GM18507 (cell line): ENCODE data around the gene UMAD1.
A peak's percentile ranks its signal among the peaks of the same experiment; 100 is the strongest.

Experiments
- DNase-seq: peaks from one replicate; pipeline ENCODE4 v3.0.0; 2011; ENCODE audit warnings: low read depth; ENCODE audit not compliant: insufficient read length; ENCODE audit errors: extremely low spot score
- FAIRE-seq: peaks from 2 replicates; lab custom pipeline; 2011; peaks lifted over from hg19 to GRCh38; lab: Jason Lieb, UNC

Gene UMAD1

GRCh38 chr7:7640221-7641128, at the start of gene UMAD1:
Gene UMAD1, plus strand, starts transcription at chr7:7640752. Its CDS starts 32,620 bp downstream, at chr7:7673372.
- peak; percentile 85 for DNase-seq

GRCh38 chr7:7595451-7595850, 45.1 kb upstream of the UMAD1 start:
- DNase-seq (no peak), FAIRE-seq (no peak)

More at GRCh38 chr7:7640221-7641128, at the start of gene UMAD1:
- peak; percentile 100 for FAIRE-seq

- FAIRE-seq (no peak), DNase-seq (no peak)
These were observed 44.4 kb upstream of the UMAD1 start for GRCh38 chr7:7596176-7596575.

- DNase-seq (no peak), FAIRE-seq (no peak)
These were observed 33.5 kb upstream of the UMAD1 start for GRCh38 chr7:7607010-7607409.

DNA sequence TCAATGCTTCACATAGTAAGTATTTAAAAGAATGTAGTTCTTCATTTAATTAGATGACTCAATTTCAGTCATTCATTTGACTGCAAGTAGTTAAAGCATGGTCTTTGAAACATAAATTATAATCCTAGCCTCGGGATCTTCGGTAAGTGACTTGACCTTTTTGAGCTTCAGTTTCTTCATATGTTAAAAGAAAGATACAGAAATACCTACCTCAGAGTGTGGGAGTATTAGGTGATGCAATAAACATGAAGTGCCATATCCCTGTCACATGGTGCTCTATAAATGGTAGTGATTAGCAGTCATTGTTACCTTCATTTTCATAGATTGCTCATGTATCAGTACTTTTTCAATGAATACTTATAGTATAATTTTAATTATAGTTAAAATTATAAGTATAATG, 31.2 kb upstream of the UMAD1 start:
- DNase-seq, result no peak
- FAIRE-seq, result no peak

DNA sequence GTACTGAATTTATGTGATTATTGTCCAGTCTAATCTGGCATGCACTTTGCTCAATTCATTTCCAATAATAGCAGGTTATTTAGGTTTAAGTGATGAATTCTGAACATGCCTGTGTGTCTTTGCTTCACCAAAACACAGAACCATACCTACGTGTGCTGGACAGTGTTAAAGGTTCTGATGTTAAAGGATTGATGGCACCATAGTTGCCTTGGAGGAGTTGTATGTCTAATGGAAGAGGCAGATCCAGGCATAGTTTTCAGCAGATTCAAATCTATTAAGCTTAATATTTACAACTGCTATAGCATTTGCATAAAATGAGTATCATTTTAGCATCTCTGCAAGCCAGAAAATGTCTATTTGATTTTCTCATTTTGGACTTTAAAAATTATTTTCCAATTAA, 28.0 kb upstream of the UMAD1 start:
- FAIRE-seq (no peak), DNase-seq (no peak)

- DNase-seq (no peak), FAIRE-seq (no peak)
These were observed 27.3 kb upstream of the UMAD1 start for GRCh38 chr7:7613210-7613609.

- DNase-seq (no peak), FAIRE-seq (no peak)
These were observed 26.4 kb upstream of the UMAD1 start for GRCh38 chr7:7614018-7614741.

DNA sequence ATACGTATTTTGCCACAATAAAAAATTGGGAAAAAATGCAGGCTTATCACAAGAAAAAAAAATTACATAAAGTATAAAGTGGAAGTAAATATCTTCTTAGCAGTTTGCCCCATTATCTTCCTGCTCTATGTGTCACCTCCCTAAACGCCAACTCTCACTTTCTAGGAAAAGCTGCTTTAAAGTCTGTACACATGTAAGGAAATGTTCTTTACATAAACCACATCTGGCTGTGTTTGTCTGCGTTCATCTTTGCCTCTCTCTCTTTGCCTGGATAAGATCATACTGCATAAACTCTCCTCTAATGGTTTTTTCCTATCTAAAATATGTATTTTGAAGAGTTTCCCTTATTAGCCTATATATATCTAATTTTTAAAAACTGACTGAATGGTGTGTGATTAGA, 23.0 kb upstream of the UMAD1 start:
- no peak for DNase-seq
- FAIRE-seq, result no peak

DNA sequence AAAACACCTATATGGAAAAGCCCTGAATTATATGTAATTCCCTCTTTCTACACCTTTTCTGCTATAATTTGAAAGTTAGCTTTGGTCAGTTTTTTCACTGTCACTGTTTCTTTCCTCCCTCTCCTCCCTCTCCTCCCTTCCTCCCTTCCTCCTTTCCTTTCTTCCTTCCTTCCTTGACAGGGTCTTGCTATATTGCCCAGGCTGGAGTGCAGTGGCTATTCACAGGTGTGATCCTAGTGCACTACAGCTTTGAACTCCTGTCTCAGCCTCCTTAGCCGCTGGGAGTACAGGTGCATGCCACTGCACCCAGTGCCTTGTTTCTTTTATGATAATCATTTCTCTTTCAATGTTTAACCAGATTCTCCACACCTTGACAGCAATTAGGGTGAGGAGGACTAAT, 22.1 kb upstream of the UMAD1 start:
- no peak for DNase-seq
- FAIRE-seq, result no peak

DNA sequence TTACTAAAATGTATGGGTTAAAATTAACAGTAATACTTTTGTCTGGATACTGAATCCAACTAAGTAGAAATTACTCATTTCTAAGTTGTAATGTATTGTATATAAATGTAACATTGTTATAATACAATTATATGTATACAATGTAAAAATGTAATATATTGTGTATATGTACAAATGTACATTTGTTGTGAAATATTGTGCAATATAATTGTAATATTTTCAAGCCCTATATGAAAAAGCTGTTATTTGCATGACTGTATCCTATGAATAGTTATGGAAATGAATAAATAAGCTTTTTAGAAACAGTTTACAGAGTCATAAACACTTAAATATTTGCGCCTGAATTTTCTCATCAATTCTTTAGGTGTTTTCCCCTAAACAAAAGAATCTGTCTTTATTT, 20.3 kb upstream of the UMAD1 start:
- no peak for FAIRE-seq
- DNase-seq, result no peak

GRCh38 chr7:7620644-7621210, 19.8 kb upstream of the UMAD1 start:
- DNase-seq (no peak), FAIRE-seq (no peak)

GRCh38 chr7:7628476-7628875, 12.1 kb upstream of the UMAD1 start:
- no peak for DNase-seq
- no peak for FAIRE-seq

GRCh38 chr7:7630626-7631329, 9.8 kb upstream of the UMAD1 start:
- FAIRE-seq (no peak), DNase-seq (no peak)

GRCh38 chr7:7639421-7639820, 1.1 kb upstream of the UMAD1 start:
- no peak for DNase-seq
- FAIRE-seq, result no peak

GRCh38 chr7:7639847-7640220, 718 bp upstream of the UMAD1 start:
- DNase-seq, result no peak

DNA sequence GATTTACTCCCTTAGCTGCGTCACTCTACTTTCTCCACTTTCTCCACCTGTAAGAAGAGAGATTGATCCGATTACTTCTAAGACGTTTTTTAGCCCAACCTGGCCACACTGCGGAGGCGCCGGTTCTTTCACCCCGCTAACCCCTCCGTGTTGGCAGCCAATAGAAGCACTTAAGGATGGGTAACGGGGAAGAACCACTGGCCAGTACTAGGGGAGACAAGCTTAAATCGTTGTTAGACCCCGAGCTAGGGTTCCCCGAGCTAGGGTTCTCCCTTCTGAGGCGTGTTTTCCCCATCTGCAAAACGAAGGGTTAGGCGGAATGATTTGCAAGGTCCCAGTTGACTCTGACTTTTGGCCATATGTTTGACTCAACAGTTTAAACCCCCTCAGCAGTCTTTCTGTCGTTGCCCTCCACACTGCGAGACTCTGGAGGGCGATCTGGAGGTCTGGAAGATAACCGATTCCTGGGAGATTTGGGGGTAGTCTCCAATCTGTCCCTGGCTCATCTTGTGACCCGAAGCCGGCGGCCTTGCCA, 644 bp downstream of the UMAD1 start:
- DNase-seq (no peak), FAIRE-seq (peak; percentile 45)

More at GRCh38 chr7:7639847-7640220, 718 bp upstream of the UMAD1 start:
- FAIRE-seq, result no peak

DNA sequence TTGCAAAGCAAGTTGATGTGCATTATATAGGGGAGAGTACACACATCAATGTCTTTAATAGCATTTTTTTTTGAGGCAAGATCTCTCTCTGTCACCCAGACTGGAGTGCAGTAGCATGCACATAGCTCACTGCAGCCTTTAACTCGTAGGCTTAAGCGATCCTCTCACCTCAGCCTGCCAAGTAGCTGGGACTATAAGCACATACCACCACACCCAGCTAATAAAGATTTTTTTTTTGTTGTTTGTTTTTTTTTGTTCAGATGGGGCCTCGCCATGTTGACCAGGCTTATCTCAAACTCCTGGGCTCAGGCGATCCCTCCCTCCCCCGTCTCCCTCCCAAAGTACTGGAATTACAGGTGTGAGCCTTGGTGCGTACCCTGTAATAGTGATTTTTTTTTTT, 1.5 kb downstream of the UMAD1 start:
- no peak for DNase-seq
- no peak for FAIRE-seq

DNA sequence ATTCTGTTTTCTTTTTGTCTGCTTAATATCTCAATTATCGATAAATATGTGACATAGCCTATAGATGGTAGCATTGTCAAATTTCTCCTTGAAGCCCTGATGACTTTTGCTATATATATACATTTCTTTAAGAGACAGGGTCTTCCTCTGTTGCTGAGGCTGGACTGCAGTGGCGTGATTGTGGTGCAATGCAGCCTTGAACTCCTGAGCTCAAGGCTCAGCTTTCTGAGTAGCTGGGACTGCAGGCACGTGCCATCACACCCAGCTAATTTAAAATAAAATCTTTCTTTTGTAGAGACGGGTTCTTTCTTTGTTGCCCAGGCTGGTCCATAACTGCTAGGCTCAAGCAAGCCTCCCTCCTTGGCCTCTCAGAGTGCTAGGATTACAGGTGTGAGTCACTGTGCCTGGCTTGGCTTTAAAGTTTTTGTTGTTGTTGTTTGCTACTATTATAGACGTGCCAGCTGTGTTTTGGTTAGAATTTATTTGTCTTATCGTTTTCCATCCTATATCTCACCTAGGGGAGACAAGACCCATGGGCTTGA, 7.0 kb downstream of the UMAD1 start:
- FAIRE-seq (no peak), DNase-seq (no peak)
